Stomach (tissue), 4 donors: Measurements from ENCODE around the gene MPC1.

Source experiments
- CTCF ChIP-seq, 7 experiments: fragments of 450-650 bp in 4 of 7; fragments of 200-600 bp in 3 of 7; sonication (generic) in 3 of 7; IDR thresholded peaks; one replicate each; pipeline ENCODE4 v1.5.1; 2016 to 2019; ENCODE audit warnings: antibody characterized with exemption in 7 of 7, control low read depth in 2 of 7, mild to moderate bottlenecking in 1 of 7
- POLR2A ChIP-seq, 4 donors: fragments of 450-650 bp; IDR thresholded peaks; one replicate each; pipeline ENCODE4 v1.6.1; 2016; ENCODE audit warnings: antibody characterized with exemption in 4 of 4, control low read depth in 2 of 4, mild to moderate bottlenecking in 1 of 4, moderate library complexity in 1 of 4

GRCh38 chr6:166318227-166318626, 64.5 kb downstream of the MPC1 start:
- no peak for TF ChIP-seq CTCF (IDR thresholded peaks at IDR 0.05)
- no peak for TF ChIP-seq POLR2A (IDR thresholded peaks at IDR 0.05)
